Measurements from ENCODE around the gene NAV2.

Gene NAV2

GRCh38 chr11:20008871-20009644 is 296.4 kb downstream of the NAV2 start:
- TF ChIP-seq POLR2A (IDR thresholded peaks at IDR 0.05; ENCODE audit: low read length): no peak
- TF ChIP-seq GATA1 (IDR thresholded peaks at IDR 0.05; ENCODE audit: low read depth, low read length): no peak
- DNase-seq: no peak

DNA sequence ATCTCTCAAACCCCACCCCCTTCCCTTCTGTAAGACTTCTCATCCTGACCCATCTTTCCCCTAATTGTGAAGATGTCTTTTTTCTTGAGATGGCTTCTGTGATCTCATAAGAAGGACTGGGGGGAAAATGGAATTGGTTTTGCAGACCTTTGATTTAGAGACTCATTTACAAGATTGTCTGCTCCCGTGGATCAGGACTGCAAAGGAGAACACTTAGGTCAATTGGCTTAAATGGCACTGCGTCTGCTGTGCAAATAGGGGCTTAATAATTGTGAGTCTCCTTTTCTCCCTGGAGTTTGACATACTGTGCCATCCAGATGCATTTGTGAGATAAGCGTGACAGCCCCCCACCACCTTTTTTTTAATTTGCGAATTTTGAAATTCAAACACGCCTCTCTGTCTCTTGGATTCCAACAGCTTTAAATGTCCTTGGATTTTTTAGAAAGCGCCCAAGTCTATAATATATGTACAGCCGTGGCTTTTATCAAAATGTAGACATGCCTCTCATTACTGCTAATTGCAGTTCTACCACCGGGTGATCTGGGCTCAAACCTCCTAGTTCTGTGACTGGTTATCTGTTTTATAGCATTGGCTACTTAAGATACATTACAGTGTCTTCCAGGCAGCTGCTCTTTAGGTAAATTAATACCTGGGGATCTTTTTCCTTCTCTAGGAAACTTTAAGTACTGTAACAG is 297.7 kb downstream of the NAV2 start:
- DNase-seq: no peak

GRCh38 chr11:20010851-20011225 is 298.2 kb downstream of the NAV2 start:
- no peak for DNase-seq
- TF ChIP-seq GATA1 (IDR thresholded peaks at IDR 0.05; ENCODE audit: low read depth, low read length) (no peak), POLR2A (IDR thresholded peaks at IDR 0.05; ENCODE audit: low read length) (no peak)

More for the DNA sequence above, 297.7 kb downstream of the NAV2 start:
- no peak for TF ChIP-seq GATA1 (IDR thresholded peaks at IDR 0.05; ENCODE audit: low read depth, low read length)
- no peak for TF ChIP-seq POLR2A (IDR thresholded peaks at IDR 0.05; ENCODE audit: low read length)

- TF ChIP-seq GATA1 (IDR thresholded peaks at IDR 0.05; ENCODE audit: low read depth, low read length) (no peak), POLR2A (IDR thresholded peaks at IDR 0.05; ENCODE audit: low read length) (no peak)
- no peak for DNase-seq
These were observed 298.8 kb downstream of the NAV2 start for GRCh38 chr11:20011307-20011951.

GRCh38 chr11:20013346-20014066 is 300.9 kb downstream of the NAV2 start:
- DNase-seq: no peak
- TF ChIP-seq POLR2A (IDR thresholded peaks at IDR 0.05; ENCODE audit: low read length) (no peak), GATA1 (IDR thresholded peaks at IDR 0.05; ENCODE audit: low read depth, low read length) (no peak)

DNA sequence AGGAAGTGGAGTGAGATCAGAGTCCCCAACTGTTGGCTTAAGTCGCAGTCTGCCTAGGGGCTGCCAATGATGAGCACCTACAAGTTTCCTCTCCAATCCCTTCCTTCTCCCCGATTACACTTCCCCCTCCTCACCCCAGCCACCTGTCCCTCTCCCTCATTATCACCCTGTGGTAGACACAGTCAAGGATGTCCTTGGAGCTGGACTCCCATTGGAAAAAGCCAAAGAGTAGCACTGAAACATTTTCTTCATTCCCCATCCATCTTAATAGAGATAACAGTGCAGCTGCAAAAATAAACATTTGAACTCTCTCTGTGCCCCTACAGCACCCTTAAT is 301.4 kb downstream of the NAV2 start:
- no peak for DNase-seq
- TF ChIP-seq POLR2A (IDR thresholded peaks at IDR 0.05; ENCODE audit: low read length) (no peak), GATA1 (IDR thresholded peaks at IDR 0.05; ENCODE audit: low read depth, low read length) (no peak)

GRCh38 chr11:20015101-20015500 is 302.5 kb downstream of the NAV2 start:
- no peak for DNase-seq
- no peak for TF ChIP-seq GATA1 (IDR thresholded peaks at IDR 0.05; ENCODE audit: low read depth, low read length)
- TF ChIP-seq POLR2A (IDR thresholded peaks at IDR 0.05; ENCODE audit: low read length): no peak

DNA sequence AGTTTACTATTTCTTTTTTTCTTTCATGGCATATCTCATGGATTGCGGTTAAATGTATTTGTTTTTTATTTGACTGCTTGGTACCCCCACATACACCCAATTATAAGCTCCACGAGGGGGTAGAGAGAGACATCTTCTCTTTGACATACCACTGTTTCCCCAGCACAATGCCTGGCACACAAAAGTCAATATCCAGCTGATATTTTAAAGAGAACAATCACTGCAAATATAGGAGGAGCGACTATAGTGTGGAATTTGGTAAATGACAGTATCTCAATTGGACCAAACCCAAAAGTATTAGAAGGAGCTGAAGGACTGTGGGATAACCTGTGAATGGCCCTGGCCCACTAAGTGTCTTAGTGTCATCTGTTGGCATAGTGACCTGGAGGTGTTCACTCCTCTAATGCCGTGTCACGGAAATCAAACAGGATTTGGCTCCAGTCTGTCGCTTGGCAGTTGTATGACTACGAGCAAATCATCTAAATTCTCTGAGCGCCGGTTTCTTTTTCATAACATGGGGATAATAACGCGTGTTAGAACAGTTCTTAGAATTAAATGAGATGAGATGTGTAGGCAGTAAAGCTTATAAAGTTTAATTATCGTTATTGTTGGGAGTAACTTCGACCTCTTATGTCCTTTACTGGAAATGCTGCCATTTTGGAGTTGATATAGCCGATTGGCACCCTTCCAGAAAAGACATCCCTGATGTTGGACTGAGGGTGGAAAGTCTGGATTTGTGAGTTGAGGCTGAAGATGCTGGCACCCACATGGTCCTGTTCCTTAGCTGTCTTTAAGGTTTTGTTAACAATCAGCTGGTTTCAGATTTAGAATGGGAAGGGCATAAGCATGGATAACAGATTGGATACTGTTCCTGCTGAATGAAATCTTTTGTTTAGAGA is 303.1 kb downstream of the NAV2 start:
- no peak for DNase-seq
- TF ChIP-seq GATA1 (IDR thresholded peaks at IDR 0.05; ENCODE audit: low read depth, low read length) (no peak), POLR2A (IDR thresholded peaks at IDR 0.05; ENCODE audit: low read length) (no peak)

DNA sequence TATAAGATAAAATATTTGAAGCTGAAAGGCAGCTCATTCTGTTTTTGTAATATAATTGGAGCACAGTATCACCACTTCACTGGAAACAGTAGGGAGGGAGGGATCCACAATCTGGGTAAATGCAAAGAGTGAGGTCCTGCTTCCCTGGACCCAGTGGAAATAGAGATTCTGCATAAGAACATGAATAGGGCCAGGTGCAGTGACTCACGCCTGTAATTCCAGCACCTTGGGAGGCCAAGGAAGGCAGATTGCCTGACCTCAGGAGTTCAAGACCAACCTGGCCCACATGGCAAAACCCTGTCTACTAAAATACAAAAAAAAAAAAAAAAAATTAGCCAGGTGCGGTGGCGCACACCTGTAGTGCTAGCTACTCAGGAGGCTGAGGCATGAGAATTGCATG is 303.9 kb downstream of the NAV2 start:
- DNase-seq: no peak
- TF ChIP-seq POLR2A (IDR thresholded peaks at IDR 0.05; ENCODE audit: low read length): no peak
- no peak for TF ChIP-seq GATA1 (IDR thresholded peaks at IDR 0.05; ENCODE audit: low read depth, low read length)

GRCh38 chr11:20017320-20017719 is 304.7 kb downstream of the NAV2 start:
- TF ChIP-seq GATA1 (IDR thresholded peaks at IDR 0.05; ENCODE audit: low read depth, low read length) (no peak), POLR2A (IDR thresholded peaks at IDR 0.05; ENCODE audit: low read length) (no peak)
- DNase-seq: no peak

DNA sequence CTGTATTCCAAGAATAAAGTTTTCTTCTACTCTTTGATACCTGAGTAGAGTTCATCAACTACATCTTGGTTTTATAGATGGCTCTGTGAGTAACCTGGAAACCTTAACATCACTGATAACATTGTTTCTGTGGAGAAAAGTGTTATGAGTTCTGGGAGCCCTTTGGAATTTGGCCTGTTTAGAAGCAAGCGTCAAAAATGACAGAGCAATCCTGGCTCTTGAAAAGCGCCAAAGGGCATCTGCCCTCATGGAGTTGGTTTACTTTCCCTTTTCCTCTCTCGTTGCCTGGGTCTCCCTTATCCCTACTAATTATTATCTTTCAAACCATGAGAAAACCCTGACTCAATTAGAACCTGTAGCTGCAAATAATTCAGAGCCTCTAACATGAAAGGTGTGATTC is 307.6 kb downstream of the NAV2 start:
- TF ChIP-seq POLR2A (IDR thresholded peaks at IDR 0.05; ENCODE audit: low read length) (no peak), GATA1 (IDR thresholded peaks at IDR 0.05; ENCODE audit: low read depth, low read length) (no peak)
- DNase-seq: no peak

- no peak for DNase-seq
- TF ChIP-seq POLR2A (IDR thresholded peaks at IDR 0.05; ENCODE audit: low read length): no peak
- TF ChIP-seq GATA1 (IDR thresholded peaks at IDR 0.05; ENCODE audit: low read depth, low read length): no peak
These were observed 308.1 kb downstream of the NAV2 start for GRCh38 chr11:20020716-20021115.

- TF ChIP-seq POLR2A (IDR thresholded peaks at IDR 0.05; ENCODE audit: low read length): no peak
- no peak for TF ChIP-seq GATA1 (IDR thresholded peaks at IDR 0.05; ENCODE audit: low read depth, low read length)
- no peak for DNase-seq
These were observed 308.6 kb downstream of the NAV2 start for GRCh38 chr11:20021212-20021611.

Measured in erythroblast (primary cell).